ENCODE data around the gene EDA. TPM values are rescaled to one million over a fixed set of nuclear protein-coding genes. Genes with fewer than 3 reads are reported as not detected.

Gene EDA
- total RNA-seq, 2 donors from 2014 or later = 4.0 to 4.7 TPM

DNA sequence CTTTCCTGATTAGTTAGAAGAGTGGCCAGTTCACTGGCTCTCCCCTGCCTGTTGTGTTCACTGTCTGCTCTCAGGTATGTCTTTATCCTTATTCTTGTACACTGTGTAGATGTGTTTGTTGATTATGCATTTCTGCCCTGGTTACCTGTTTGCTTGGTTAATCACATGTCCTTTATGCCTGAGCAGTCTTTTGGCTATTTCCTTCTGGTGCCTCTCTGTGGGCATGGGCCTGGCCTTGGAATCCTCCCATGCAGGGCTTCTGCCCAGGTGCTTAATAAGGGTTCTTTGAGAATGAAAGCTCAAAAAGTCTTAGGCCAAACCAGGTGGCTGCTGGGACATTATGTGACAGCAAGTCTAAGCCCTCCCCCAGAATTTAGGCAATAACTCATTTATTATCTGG is 472.8 kb downstream of the EDA start:
- H3K27ac ChIP-seq = no peak overlapping the region
- DNase-seq (no peak), ATAC-seq (no peak)
- no peaks in the 10 kb centered on the region for H3K27me3 ChIP-seq
- no peaks in the 10 kb centered on the region for H3K4me1 ChIP-seq
- H3K36me3 ChIP-seq (replicated peaks in 1 of 2; ENCODE audit: insufficient read depth in 1 of 2, low read depth in 2 of 2) = no peaks in the 10 kb centered on the region
- TF ChIP-seq POLR2A (IDR thresholded peaks at IDR 0.05) = no peak
- TF ChIP-seq, protein P1, sequence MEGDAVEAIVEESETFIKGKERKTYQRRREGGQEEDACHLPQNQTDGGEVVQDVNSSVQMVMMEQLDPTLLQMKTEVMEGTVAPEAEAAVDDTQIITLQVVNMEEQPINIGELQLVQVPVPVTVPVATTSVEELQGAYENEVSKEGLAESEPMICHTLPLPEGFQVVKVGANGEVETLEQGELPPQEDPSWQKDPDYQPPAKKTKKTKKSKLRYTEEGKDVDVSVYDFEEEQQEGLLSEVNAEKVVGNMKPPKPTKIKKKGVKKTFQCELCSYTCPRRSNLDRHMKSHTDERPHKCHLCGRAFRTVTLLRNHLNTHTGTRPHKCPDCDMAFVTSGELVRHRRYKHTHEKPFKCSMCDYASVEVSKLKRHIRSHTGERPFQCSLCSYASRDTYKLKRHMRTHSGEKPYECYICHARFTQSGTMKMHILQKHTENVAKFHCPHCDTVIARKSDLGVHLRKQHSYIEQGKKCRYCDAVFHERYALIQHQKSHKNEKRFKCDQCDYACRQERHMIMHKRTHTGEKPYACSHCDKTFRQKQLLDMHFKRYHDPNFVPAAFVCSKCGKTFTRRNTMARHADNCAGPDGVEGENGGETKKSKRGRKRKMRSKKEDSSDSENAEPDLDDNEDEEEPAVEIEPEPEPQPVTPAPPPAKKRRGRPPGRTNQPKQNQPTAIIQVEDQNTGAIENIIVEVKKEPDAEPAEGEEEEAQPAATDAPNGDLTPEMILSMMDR (IDR thresholded peaks at IDR 0.05) = no peak
- H3K4me3 ChIP-seq = no peak overlapping the region
- intact Hi-C loops (cut with DNase I) = no loop called here
- H3K9me3 ChIP-seq = no peaks in the 10 kb centered on the region

Small RNA genes within 50 kb of the gene (microRNA-seq; reads per million reads assigned to microRNA genes)
- 3.3 to 4.5 reads per million in 2 donors for gene MIR676 (ENCODE audit: borderline number of aligned reads in 2 of 2, borderline replicate concordance in 2 of 2)

Small RNA genes within 50 kb of the gene (small RNA-seq; reads per million reads assigned to genes)
- not detected for gene MIR676
- not detected for gene RF00012

Other genes with a start within 250 kb of the EDA start
- gene NALF2, start 111.8 kb upstream of the EDA start, total RNA-seq = 1 to 10 TPM in 1 of 2 donors, under 1 TPM in 1; 0.66 to 1.0 TPM

Data from body of pancreas (tissue), 4 donors.